GM18508 (cell line): ENCODE results near the gene MAGEB1.

Experiments used
- ATAC-seq: cut with Tn5 transposase; IDR thresholded peaks from one replicate; pipeline ENCODE4 v1.9.1; 2021; ENCODE audit warnings: moderate number of reproducible peaks; ENCODE audit not compliant: insufficient read depth, unreplicated experiment

The MAGEB1 gene

DNA sequence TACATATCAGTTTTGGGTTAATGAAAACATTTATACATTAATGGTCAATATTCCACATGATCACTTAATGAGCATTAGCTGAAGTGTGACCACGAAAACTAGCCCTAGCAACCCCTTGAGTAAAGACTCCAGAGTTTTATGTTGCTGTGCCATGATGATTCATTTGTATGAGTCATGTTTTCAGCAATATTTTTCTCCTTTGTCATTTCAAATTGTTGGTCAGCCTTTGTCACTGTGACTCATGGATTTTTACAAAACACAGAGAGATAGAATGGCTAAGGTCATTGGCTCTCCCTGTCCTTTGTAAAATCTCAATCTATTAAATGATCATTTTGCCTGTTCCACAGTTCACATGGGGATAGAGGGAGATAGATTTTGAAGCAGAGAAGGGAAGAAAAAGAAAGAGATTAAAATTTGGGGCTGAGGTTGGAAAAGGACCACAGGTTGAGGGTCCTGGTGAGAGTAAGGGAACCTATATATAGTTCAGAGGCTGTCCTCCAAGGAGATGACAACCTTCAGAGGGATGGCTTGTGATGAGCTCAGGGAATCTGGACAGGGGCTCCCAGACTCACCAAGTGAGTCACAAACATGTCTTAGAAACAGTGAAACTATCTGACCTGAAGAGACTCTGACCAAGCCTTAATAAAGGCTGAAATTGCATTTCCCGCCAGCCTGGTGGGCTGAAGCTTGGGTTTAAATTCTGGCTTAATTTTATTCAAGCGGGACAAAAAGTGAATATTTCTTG lies 36.7 kb downstream of the MAGEB1 start:
- no peak for ATAC-seq

DNA sequence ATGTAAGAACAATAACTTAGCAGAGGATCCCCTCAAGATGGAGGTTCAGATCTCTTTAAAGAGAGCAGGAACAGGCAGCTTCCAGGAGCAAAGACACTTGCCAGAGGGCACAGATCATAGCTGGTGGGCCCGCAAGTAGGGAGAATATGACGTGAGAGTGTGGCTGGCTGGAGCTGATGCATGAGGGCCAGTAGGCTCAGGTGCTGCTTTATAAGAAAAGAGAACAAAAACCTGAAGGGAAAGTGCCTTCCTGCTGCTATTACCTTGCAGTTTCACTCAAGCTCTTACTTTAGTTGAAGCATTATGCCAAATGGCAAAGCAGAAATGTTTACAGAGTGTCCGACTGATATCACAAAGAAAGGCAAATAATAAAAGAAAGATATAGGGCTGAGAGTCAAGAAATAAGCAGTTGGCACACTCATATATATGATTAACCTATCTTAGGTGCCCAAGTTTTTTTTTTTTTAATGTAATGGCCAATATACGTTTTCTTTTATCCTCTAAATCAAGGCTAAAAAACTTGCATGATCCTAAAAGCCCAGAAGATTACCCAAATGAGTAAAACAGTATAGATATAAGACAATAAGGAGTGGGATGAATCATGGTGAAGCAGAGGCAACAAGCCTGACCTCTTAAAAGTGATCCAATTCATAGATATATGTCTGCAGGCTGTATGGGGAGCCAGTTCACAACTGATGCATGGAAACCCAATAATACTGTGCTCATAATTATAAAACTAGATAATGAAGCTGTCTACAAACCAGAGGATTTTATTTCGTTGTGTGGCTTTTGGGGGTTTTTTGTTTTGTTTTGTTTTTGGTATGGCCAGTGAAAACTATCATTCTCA lies 49.7 kb downstream of the MAGEB1 start:
- no peak for ATAC-seq

DNA sequence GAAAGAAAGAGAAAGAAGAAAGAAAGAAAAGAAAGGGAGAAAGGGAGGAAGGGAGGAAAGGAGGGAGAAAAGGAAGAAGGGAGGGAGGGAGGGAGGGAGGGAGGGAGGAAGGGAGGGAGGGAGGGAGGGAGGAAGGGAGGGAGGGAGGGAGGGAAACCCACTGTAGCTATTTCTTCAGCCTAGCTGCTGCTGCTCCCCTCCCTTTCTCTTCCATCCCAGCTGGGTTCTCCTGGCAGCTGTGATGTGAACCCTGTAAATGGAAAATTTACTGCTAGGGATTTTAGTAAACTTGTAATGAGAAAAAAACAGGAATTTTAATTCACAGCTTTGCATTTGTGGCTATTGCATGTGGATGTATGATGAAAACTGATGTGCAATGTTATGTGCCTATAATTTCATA lies 54.3 kb downstream of the MAGEB1 start:
- ATAC-seq: no peak
